HepG2 (cell line): ENCODE data around the gene ATP13A2. TPM values are rescaled to one million over a fixed set of nuclear protein-coding genes. Genes with fewer than 3 reads are reported as not detected.

ENCODE experiments used
- ATAC-seq: fragments of 200-7000 bp; cut with Tn5 transposase; 3 replicates; pipeline ENCODE4 v1.9.1; 2020; ENCODE audit warnings: mild to moderate bottlenecking, moderate library complexity
- BruUV-seq: library from RNA; stranded (reverse); fragments of 400-500 nt; replicated peaks from 2 replicates; lab custom pipeline; 2021; lab: Mats Ljungman, UMichigan
- CTCF ChIA-PET: fragments of 300-600 bp; formaldehyde crosslinking; extraction: SDS; loops from one replicate; lab custom pipeline; 2021; ENCODE audit warnings: low total read pairs, inconsistent platforms, low intra/inter-chr PET ratio; lab: Yijun Ruan, JAX
- POLR2A ChIA-PET: fragments of 350-600 bp; sonication (Branson Sonifier 250); formaldehyde crosslinking; loops from one replicate; lab custom pipeline; 2020; ENCODE audit warnings: antibody characterized with exemption, inconsistent platforms; lab: Yijun Ruan, JAX
- DNase-seq: peaks from one replicate; pipeline ENCODE4 v3.0.0-alpha.2; 2015; ENCODE audit warnings: low spot score
- FAIRE-seq: peaks from 3 replicates; lab custom pipeline; 2011; peaks lifted over from hg19 to GRCh38; lab: Jason Lieb, UNC
- H2AFZ ChIP-seq: one replicate; pipeline ENCODE4 v1.6.1; 2011; ENCODE audit warnings: low read length, inconsistent platforms
- H3K27ac ChIP-seq: fragments of 300-600 bp; 3 replicates; pipeline ENCODE4 v1.8.0; 2011; ENCODE audit warnings: mixed run types, mild to moderate bottlenecking, mixed read lengths, low read length, inconsistent platforms; ENCODE audit not compliant: insufficient read depth; ENCODE audit errors: extremely low read length
- H3K27me3 ChIP-seq, 2 experiments: fragments of 200-600 bp in 1 of 2; 2 replicates in 1 of 2; 3 replicates in 1 of 2; pipeline versions ENCODE4 v1.6.0 to v1.8.0; 2011; ENCODE audit warnings: low read length in 2 of 2, mild to moderate bottlenecking in 2 of 2, moderate library complexity in 2 of 2, inconsistent platforms in 1 of 2; ENCODE audit not compliant: insufficient read depth in 2 of 2, control insufficient read depth in 1 of 2
- H3K36me3 ChIP-seq, 2 experiments: fragments of 200-600 bp in 1 of 2; replicated peaks in 1 of 2; 2 replicates in 1 of 2; 3 replicates in 1 of 2; pipeline versions ENCODE4 v1.5.1 to v1.8.0; 2011; ENCODE audit warnings: low read length in 2 of 2, inconsistent platforms in 1 of 2; ENCODE audit not compliant: insufficient read depth in 2 of 2, control insufficient read depth in 1 of 2
- H3K4me1 ChIP-seq: 2 replicates; pipeline ENCODE4 v1.5.1; 2012; ENCODE audit warnings: low read length, inconsistent platforms; ENCODE audit not compliant: insufficient read depth
- H3K4me2 ChIP-seq: 2 replicates; pipeline ENCODE4 v1.6.0; 2011; ENCODE audit warnings: low read depth, low read length, inconsistent platforms
- H3K4me3 ChIP-seq, 3 experiments: fragments of 200-600 bp in 1 of 3; sonication (generic), shearing (Covaris generic) in 1 of 3; replicated peaks in 1 of 3; 2 replicates each; pipeline ENCODE4 v1.5.1; 2011 to 2016; ENCODE audit warnings: low read length in 3 of 3, inconsistent platforms in 2 of 3, low read depth in 2 of 3, mild to moderate bottlenecking in 2 of 3, control low read depth in 1 of 3, mixed read lengths in 1 of 3; ENCODE audit not compliant: insufficient read depth in 1 of 3
- H3K79me2 ChIP-seq: one replicate; pipeline ENCODE4 v1.6.1; 2011; ENCODE audit warnings: low read length, inconsistent platforms; ENCODE audit not compliant: insufficient read depth
- H3K9ac ChIP-seq: 2 replicates; pipeline ENCODE4 v1.6.0; 2011; ENCODE audit warnings: mild to moderate bottlenecking, low read depth, low read length, inconsistent platforms; ENCODE audit not compliant: insufficient read depth
- H3K9me3 ChIP-seq: 2 replicates; pipeline ENCODE4 v1.5.1; 2012; ENCODE audit warnings: mild to moderate bottlenecking, low read length
- H4K20me1 ChIP-seq: 2 replicates; pipeline ENCODE4 v1.6.0; 2011; ENCODE audit warnings: inconsistent platforms, mild to moderate bottlenecking, low read length, moderate library complexity; ENCODE audit not compliant: insufficient read depth
- MTF2 ChIP-seq: sonication (generic); formaldehyde crosslinking; IDR thresholded peaks from 2 replicates; pipeline ENCODE4 v1.5.0; 2020; ENCODE audit warnings: missing genetic modification reagents, borderline replicate concordance
- PRMT3 ChIP-seq: sonication (generic); formaldehyde crosslinking; IDR thresholded peaks from 2 replicates; pipeline ENCODE4 v1.8.1; 2022; ENCODE audit warnings: low read depth, mild to moderate bottlenecking, moderate library complexity, missing genetic modification reagents, borderline replicate concordance
- WIZ ChIP-seq: sonication (generic); formaldehyde crosslinking; IDR thresholded peaks from 2 replicates; pipeline ENCODE4 v1.5.1; 2020; ENCODE audit warnings: mild to moderate bottlenecking, missing genetic modification reagents
- ZNF121 ChIP-seq: sonication (generic); formaldehyde crosslinking; IDR thresholded peaks from 2 replicates; pipeline ENCODE4 v1.5.0; 2020; ENCODE audit warnings: mild to moderate bottlenecking, missing genetic modification reagents
- ZNF781 ChIP-seq: sonication (generic); formaldehyde crosslinking; IDR thresholded peaks from 2 replicates; pipeline ENCODE4 v1.5.1; 2020; ENCODE audit warnings: borderline replicate concordance, mild to moderate bottlenecking, missing genetic modification reagents; ENCODE audit errors: not compliant biosample characterization
- ZNF883 ChIP-seq: sonication (generic); formaldehyde crosslinking; IDR thresholded peaks from 2 replicates; pipeline ENCODE4 v1.5.1; 2020; ENCODE audit warnings: mild to moderate bottlenecking, missing genetic modification reagents; ENCODE audit errors: not compliant biosample characterization
- WGBS: methylation state at CpG from one replicate; pipeline ENCODE4 v1.1.6; 2017; ENCODE audit warnings: low lambda C conversion rate; 5-methylcytosine and 5-hydroxymethylcytosine counted together
- in situ Hi-C: cut with HindIII; loops from 2 replicates; pipeline ENCODE4 v1.10.0; 2017; ENCODE audit warnings: low pct_unique_long_range_greater_than_20kb; ENCODE audit not compliant: extremely low pct_ligation_motif_present
- intact Hi-C: fragments of 100-400 bp; cut with micrococcal nuclease; formaldehyde crosslinking; loops from one replicate; pipeline ENCODE4 v1.10.0; 2022; ENCODE audit not compliant: unreplicated experiment
- polyA plus RNA-seq, 8 experiments: library from polyadenylated mRNA; depleted of rRNA in 3 of 8; stranded (reverse) in 7 of 8; unstranded in 1 of 8; fragments of >200 nt; fragmentation: Illumina TruSeq in 4 of 8; extraction: Trizol in 4 of 8; gene quantifications; 2 replicates each; pipeline versions ENCODE4 v1.2.1 to v1.2.3, GENCODE V29; 2011 to 2016; ENCODE audit warnings: low read depth in 4 of 8, missing spikeins in 1 of 8, mixed read lengths in 1 of 8; ENCODE audit not compliant: insufficient read depth in 1 of 8
- total RNA-seq, 5 experiments: library from RNA; depleted of rRNA; stranded (reverse); fragments of >200 nt; fragmentation: Illumina TruSeq; extraction: Trizol; gene quantifications; 2 replicates each; pipeline ENCODE4 v1.2.3, GENCODE V29; 2016; ENCODE audit warnings: low read depth in 1 of 5
- TF ChIP-seq, protein P1 (sequence below): sonication (generic); formaldehyde crosslinking; IDR thresholded peaks from 2 replicates; pipeline ENCODE4 v1.4.0; 2020; ENCODE audit warnings: missing genetic modification reagents, borderline replicate concordance
- TF ChIP-seq, protein P2 (sequence below): sonication (generic); formaldehyde crosslinking; IDR thresholded peaks from 2 replicates; pipeline ENCODE4 v1.8.1; 2023; ENCODE audit warnings: mild to moderate bottlenecking, moderate library complexity, missing genetic modification reagents
- TF ChIP-seq, protein P3 (sequence below): sonication (generic); formaldehyde crosslinking; IDR thresholded peaks from 2 replicates; pipeline ENCODE4 v1.9.0; 2022; ENCODE audit warnings: low read depth, missing genetic modification reagents
- TF ChIP-seq, protein P4 (sequence below): sonication (generic); formaldehyde crosslinking; IDR thresholded peaks from 2 replicates; pipeline ENCODE4 v1.4.0; 2020; ENCODE audit warnings: missing genetic modification reagents, borderline replicate concordance

Gene ATP13A2
- total and polyA plus RNA-seq, 2 of the 13 experiments (the other 11 are each of a cell fraction or from before 2014, with no cell fraction given) = 13.2 to 16.2 TPM

DNA sequence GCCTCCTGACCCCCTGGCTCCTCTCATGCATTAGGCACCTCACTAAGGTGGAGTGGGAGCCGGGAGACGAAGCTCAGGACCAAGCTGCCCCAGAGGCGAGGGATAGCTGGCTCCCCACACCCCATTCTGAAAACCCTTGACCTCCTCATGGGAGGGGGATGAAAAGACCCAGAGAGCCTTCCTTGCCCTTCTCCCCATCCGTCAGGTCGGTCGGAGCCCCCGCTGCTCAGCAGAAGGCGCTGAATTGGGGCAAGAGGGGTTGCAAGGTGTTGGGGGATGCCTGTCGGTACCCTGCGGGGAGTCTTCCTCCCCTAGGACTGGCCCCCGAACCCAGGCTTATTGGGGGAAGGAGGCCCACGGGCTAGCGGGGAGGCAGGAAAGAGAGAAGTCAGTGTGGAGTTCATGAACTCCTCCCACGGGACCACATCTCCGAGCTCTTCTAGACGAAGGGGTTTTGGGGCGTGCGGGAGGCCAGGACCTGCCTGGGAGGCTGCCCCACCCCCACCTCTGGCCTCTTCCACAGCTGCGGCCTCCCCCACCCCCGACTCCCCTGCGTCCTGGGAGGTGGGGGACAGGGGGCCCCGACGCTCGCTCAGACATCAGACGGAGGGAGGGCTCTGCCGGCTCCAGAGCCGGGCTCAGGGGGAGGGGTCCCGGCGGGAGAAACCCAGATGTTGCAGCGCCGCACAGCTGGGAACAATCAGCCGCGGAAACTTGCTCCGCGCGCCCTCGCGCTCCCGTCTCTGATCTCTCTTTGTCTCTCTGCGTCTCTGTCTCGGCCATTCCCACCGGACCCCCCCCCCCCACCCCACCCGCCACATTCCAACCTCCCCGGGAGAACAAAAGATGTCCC lies 32.0 kb downstream of the ATP13A2 start (continued):
- TF ChIP-seq, protein P1, sequence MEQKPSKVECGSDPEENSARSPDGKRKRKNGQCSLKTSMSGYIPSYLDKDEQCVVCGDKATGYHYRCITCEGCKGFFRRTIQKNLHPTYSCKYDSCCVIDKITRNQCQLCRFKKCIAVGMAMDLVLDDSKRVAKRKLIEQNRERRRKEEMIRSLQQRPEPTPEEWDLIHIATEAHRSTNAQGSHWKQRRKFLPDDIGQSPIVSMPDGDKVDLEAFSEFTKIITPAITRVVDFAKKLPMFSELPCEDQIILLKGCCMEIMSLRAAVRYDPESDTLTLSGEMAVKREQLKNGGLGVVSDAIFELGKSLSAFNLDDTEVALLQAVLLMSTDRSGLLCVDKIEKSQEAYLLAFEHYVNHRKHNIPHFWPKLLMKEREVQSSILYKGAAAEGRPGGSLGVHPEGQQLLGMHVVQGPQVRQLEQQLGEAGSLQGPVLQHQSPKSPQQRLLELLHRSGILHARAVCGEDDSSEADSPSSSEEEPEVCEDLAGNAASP (CRISPR knock-in tag) = no peak
- TF ChIP-seq ZNF883 (CRISPR knock-in tag) (no peak), MTF2 (CRISPR knock-in tag) (no peak), PRMT3 (no peak), ZNF781 (no peak)
- TF ChIP-seq, protein P2, sequence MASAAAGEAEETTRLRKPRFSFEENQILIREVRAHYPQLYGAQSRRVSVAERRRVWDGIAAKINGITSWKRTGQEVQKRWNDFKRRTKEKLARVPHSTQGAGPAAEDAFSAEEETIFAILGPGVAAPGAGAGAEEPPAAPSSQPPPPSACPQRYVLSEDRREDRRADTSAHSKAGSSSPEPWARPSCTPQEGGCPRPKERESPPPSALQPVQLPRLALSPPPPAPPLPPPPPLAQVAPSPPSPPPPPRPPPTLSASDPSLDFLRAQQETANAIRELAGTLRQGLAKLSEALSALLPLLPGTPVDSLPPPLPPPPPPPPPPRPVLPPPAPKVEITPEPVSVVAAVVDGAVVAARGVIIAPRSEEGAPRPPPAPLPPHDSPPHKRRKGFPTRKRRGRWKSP = no peak

DNA sequence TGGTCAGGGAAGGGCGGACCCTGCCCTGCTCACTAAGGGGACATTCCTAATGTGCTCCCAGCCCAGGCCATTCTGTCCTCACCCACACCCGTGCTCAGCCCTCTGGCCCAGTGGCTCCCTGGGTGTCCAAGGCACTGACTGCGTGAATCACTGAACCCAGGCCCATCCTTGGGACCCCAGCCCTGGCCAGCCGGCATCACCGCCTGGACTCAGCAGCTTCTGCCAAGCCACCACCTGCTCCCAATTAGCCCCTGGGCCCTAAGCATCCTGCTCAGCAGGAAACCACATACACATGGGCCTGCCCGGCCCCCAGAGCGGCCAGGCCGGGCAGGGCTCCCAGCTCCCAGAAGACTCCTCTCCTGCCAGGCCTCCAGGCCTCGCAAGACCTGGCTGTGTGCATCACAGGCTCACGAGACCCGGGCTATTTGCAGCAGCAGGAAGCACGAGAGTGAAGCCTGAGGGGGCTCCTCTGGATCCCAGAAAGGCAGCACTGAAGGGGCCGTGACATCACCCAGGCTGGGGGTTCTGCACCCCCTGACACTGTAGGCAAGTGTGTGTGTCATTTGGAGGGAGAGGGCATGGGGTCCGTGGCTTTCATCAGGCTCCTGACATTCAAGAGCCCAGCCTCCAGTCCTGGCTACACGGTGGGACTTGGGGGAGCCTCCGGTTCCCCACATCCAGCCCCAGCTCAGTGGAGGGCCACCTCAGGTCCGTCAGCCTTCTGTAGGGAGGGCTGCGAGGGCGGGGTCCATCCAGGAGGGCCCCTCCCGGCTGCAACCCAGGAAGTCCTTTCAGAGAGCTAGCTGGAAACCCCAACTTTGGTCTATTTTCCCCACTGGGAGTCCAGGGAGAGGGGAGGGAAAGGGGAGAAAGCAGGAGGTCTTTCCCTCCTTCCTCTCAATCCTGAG lies 32.9 kb downstream of the ATP13A2 start:
- ChIA-PET POLR2A (no interaction called here), CTCF (no interaction called here)
- H3K4me2 ChIP-seq = 0 out of 2 replicates have a peak overlapping the region, but pooled peaks have one; percentile 27
- in situ Hi-C loops (no loop called here), intact Hi-C loops (no loop called here)
- H3K79me2 ChIP-seq = no peaks in the 10 kb centered on the region
- no TSS peak for BruUV-seq
- no peak overlapping the region for H3K9ac ChIP-seq
- no peak for FAIRE-seq
- no peak overlapping the region; a peak in 1 of 6 replicates for H3K4me3 ChIP-seq
- H2AFZ ChIP-seq = no peak overlapping the region
- WGBS = 45% methylated on average over 4 of the region's 20 CpGs
- peak; percentile 3 for ATAC-seq
- DNase-seq = no peak
- peaks cover 4 to 30% of the 10 kb centered on the region in 2 experiments; a peak in 3 of 5 replicates for H3K27me3 ChIP-seq
- no peaks in the 10 kb centered on the region for H4K20me1 ChIP-seq
- H3K36me3 ChIP-seq = no peaks in the 10 kb centered on the region
- no peaks in the 10 kb centered on the region for H3K9me3 ChIP-seq
- no peak overlapping the region for H3K27ac ChIP-seq
- H3K4me1 ChIP-seq = peaks cover 38% of the 10 kb centered on the region
- TF ChIP-seq, protein P3, sequence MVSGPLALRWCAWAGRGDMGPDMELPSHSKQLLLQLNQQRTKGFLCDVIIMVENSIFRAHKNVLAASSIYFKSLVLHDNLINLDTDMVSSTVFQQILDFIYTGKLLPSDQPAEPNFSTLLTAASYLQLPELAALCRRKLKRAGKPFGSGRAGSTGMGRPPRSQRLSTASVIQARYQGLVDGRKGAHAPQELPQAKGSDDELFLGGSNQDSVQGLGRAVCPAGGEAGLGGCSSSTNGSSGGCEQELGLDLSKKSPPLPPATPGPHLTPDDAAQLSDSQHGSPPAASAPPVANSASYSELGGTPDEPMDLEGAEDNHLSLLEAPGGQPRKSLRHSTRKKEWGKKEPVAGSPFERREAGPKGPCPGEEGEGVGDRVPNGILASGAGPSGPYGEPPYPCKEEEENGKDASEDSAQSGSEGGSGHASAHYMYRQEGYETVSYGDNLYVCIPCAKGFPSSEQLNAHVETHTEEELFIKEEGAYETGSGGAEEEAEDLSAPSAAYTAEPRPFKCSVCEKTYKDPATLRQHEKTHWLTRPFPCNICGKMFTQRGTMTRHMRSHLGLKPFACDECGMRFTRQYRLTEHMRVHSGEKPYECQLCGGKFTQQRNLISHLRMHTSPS = no peak
- TF ChIP-seq, protein P4, sequence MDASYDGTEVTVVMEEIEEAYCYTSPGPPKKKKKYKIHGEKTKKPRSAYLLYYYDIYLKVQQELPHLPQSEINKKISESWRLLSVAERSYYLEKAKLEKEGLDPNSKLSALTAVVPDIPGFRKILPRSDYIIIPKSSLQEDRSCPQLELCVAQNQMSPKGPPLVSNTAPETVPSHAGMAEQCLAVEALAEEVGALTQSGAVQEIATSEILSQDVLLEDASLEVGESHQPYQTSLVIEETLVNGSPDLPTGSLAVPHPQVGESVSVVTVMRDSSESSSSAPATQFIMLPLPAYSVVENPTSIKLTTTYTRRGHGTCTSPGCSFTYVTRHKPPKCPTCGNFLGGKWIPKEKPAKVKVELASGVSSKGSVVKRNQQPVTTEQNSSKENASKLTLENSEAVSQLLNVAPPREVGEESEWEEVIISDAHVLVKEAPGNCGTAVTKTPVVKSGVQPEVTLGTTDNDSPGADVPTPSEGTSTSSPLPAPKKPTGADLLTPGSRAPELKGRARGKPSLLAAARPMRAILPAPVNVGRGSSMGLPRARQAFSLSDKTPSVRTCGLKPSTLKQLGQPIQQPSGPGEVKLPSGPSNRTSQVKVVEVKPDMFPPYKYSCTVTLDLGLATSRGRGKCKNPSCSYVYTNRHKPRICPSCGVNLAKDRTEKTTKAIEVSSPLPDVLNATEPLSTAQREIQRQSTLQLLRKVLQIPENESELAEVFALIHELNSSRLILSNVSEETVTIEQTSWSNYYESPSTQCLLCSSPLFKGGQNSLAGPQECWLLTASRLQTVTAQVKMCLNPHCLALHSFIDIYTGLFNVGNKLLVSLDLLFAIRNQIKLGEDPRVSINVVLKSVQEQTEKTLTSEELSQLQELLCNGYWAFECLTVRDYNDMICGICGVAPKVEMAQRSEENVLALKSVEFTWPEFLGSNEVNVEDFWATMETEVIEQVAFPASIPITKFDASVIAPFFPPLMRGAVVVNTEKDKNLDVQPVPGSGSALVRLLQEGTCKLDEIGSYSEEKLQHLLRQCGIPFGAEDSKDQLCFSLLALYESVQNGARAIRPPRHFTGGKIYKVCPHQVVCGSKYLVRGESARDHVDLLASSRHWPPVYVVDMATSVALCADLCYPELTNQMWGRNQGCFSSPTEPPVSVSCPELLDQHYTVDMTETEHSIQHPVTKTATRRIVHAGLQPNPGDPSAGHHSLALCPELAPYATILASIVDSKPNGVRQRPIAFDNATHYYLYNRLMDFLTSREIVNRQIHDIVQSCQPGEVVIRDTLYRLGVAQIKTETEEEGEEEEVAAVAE (CRISPR knock-in tag) = no peak
- TF ChIP-seq ZNF121 (CRISPR knock-in tag) (no peak), WIZ (CRISPR knock-in tag) (no peak)
